GM13976 (cell line): ENCODE results near the gene PRUNE2.

ENCODE experiments used
- DNase-seq: peaks from one replicate; pipeline ENCODE4 v3.0.0; 2012; ENCODE audit warnings: low spot score
- in situ Hi-C: fragments of 300-500 bp; cut with MboI; formaldehyde crosslinking; loops from one replicate; pipeline ENCODE4 v1.12.0; 2022; ENCODE audit warnings: low sequenced_read_pairs, mixed read lengths, inconsistent platforms; ENCODE audit not compliant: unreplicated experiment
- TF ChIP-seq, protein P1 (sequence below): IDR thresholded peaks from 2 replicates; pipeline ENCODE4 v1.5.1; 2012; ENCODE audit warnings: borderline replicate concordance, mild to moderate bottlenecking; ENCODE audit not compliant: insufficient read depth; ENCODE audit errors: extremely low read depth, missing control alignments, control extremely low read depth

PRUNE2 gene

DNA sequence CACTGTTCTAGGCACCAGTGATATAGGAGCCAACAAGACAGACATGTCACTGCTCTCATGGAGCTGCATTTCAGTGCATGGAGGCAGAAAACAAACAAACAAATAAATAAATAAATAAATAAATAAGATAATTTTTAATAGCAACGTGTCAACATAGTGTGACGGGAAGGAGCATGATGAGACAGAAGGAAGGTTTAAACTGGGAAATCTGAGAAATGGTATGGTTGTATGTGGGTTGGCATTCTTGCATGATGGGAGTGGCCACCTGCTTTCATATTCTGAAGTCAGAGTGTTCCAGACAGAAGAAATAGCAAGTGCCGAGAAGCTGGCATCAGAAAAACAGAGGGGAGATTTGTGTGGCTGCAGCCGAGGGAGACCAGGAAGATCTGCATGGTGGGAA is 141.8 kb downstream of the PRUNE2 start, which contains the start of gene PCA3:
Gene PCA3, plus strand, starts transcription at position 301 of the 400 bp plus-strand sequence.
- DNase-seq = no peak
- in situ Hi-C loops = no loop called here
- TF ChIP-seq, protein P1, sequence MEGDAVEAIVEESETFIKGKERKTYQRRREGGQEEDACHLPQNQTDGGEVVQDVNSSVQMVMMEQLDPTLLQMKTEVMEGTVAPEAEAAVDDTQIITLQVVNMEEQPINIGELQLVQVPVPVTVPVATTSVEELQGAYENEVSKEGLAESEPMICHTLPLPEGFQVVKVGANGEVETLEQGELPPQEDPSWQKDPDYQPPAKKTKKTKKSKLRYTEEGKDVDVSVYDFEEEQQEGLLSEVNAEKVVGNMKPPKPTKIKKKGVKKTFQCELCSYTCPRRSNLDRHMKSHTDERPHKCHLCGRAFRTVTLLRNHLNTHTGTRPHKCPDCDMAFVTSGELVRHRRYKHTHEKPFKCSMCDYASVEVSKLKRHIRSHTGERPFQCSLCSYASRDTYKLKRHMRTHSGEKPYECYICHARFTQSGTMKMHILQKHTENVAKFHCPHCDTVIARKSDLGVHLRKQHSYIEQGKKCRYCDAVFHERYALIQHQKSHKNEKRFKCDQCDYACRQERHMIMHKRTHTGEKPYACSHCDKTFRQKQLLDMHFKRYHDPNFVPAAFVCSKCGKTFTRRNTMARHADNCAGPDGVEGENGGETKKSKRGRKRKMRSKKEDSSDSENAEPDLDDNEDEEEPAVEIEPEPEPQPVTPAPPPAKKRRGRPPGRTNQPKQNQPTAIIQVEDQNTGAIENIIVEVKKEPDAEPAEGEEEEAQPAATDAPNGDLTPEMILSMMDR = no peak

DNA sequence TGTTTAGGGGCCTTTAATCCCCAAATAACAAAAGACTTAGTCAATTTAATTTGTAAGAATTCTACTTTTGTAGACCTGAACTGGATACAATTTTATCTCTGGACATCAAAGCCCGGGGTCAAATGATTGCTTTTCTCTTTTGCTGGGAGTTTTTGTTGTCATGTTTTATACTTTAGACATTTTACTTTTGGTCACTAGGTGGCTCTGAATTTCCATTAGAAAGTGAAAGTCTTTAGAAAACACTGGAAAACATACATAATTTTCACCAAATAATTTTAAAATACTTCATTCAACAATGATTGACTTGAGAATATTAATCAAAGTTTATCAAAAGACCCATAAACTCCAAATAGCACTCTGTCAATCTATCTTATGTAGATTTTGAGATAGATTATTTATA is 144.5 kb downstream of the PRUNE2 start:
- in situ Hi-C loops = no loop called here

DNA sequence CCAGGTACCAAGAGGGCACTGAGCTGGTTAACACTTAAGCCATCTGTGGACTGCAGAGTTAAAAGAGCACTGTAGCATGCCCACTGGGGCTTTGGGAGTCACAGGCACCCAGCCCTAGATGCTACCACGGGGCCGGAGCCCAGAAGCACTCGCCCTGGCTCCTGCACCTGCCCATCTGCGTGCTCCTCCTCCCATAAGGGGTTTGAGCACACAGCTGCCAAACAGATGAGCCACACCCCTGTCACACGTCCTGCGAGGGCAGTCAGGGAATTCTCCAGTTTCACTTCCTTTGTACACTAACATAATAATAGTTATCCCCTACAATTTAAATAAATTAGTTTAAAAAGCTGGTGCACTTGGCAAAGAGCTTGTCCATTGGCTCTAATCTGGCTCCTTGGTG is 146.2 kb downstream of the PRUNE2 start:
- in situ Hi-C loops = no loop called here
- DNase-seq = no peak
- TF ChIP-seq, protein P1 = no peak

More for the DNA sequence above, 144.5 kb downstream of the PRUNE2 start:
- no peak for DNase-seq
- TF ChIP-seq, protein P1 = peak; percentile 17

DNA sequence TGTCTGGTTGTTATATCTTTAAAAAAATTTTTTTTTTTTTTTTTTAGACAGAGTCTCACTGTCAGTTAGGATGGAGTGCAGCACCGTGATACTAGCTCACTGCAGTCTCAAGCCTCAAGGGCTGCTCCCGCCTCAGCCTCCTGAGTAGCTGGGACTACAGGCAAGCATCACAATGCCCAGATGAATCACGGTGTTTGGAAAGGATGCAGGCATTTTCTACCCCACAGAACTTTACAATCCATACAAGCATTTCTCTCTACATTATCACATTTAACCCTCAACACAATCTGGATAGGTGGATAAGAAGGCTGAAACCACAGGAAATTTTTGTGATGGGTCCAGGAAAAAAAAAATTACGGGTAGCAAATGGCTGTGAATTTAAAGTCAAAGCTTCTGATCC is 147.4 kb downstream of the PRUNE2 start:
- DNase-seq = no peak
- TF ChIP-seq, protein P1 = no peak
- in situ Hi-C loops = no loop called here

DNA sequence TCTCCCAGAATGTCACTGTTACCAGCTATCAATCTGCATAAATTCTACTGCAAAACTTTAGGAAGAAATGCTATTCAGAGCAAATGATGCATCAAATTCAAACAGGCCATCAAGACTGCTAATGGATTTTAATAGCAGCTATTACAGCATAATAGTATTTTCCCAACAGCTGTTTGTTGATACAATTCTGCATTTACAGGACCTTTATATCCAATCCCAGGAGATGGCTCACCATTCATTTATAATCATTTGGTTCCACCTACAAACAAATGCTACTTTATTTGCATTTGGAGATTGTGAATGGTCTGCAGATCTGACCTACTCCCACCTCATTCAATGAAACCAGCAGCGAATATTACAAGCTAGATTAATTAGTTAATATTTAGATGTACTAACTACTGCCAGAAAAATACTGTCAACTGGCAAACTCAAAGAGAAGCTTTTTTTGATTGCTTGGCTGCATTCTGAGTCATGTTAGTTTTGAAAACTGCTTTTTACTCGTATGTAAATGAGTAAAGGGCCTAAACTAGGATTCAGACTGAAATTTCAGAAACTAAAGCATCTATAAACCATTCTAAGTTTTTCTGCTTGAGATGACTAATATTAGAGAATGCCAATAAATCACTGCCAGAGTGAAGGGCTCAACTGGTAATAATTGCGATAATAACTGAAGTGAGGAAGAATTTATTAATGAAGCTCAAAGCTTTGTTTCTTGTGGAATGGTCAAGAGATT is 148.8 kb downstream of the PRUNE2 start:
- no peak for DNase-seq
- TF ChIP-seq, protein P1 = no peak

DNA sequence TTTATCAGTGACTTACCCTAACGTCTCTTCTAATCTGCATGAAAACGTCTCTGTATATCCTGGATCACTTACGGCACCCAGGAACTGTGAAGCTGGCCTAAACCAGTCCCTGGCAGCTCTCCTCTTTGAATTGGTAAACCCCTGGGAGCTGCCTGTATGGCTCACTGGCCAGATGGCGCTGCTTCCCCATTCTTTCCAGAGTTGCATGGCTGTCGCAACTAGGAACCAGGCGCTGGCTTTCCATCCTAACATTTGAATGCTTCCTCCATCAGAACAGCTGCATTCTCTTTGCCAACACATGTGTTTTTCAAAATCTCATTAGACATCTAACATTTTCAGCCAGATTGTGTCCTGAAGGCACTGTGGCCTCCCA is 149.7 kb downstream of the PRUNE2 start:
- TF ChIP-seq, protein P1 = no peak
- in situ Hi-C loops = no loop called here
- DNase-seq = no peak

More for the DNA sequence above, 148.8 kb downstream of the PRUNE2 start:
- in situ Hi-C loops = no loop called here
